DOHH2 (cell line): Measurements from ENCODE around the gene BICRA.
"Not testable (repeated sequence)": the region's sequence is repeated elsewhere in the genome, so short reads cannot be mapped to it uniquely, and the experiment has no call there.

ENCODE experiments used
- H3F3A ChIP-seq: fragments of 200-600 bp; sonication (generic), shearing (Covaris generic); 2 replicates; pipeline ENCODE4 v1.6.0; 2016; ENCODE audit warnings: antibody characterized with exemption, mild to moderate bottlenecking; ENCODE audit not compliant: control insufficient read depth, insufficient read depth
- H3K27ac ChIP-seq: fragments of 200-600 bp; sonication (generic); 2 replicates; pipeline ENCODE4 v1.5.1; 2014; ENCODE audit warnings: low read depth, mild to moderate bottlenecking, low read length, moderate library complexity
- H3K27me3 ChIP-seq: fragments of 200-600 bp; sonication (generic); 2 replicates; pipeline ENCODE4 v1.6.1; 2014; ENCODE audit warnings: mild to moderate bottlenecking, low read length, mixed read lengths; ENCODE audit not compliant: control insufficient read depth
- H3K36me3 ChIP-seq: fragments of 200-600 bp; sonication (generic); 2 replicates; pipeline ENCODE4 v1.6.1; 2014; ENCODE audit warnings: mild to moderate bottlenecking, low read length, moderate library complexity, mixed read lengths; ENCODE audit not compliant: control insufficient read depth
- H3K4me1 ChIP-seq: fragments of 200-600 bp; sonication (generic); 2 replicates; pipeline ENCODE4 v1.6.1; 2014; ENCODE audit warnings: mild to moderate bottlenecking, low read length, mixed read lengths; ENCODE audit not compliant: control insufficient read depth
- H3K4me2 ChIP-seq: fragments of 200-600 bp; sonication (generic); 2 replicates; pipeline ENCODE4 v1.6.0; 2014; ENCODE audit warnings: mild to moderate bottlenecking, low read length, moderate library complexity
- H3K4me3 ChIP-seq: fragments of 200-600 bp; sonication (generic); 2 replicates; pipeline ENCODE4 v1.5.1; 2014; ENCODE audit warnings: mild to moderate bottlenecking, low read length, mixed read lengths
- H3K79me2 ChIP-seq: fragments of 200-600 bp; sonication (generic); 2 replicates; pipeline ENCODE4 v1.6.1; 2014; ENCODE audit warnings: mild to moderate bottlenecking, low read length, mixed read lengths; ENCODE audit not compliant: control insufficient read depth
- H3K9me2 ChIP-seq: fragments of 200-600 bp; sonication (generic); replicated peaks from 2 replicates; pipeline ENCODE4 v1.6.1; 2014; ENCODE audit warnings: mild to moderate bottlenecking, low read length, mixed read lengths; ENCODE audit not compliant: control insufficient read depth
- H3K9me3 ChIP-seq: fragments of 200-600 bp; sonication (generic); 2 replicates; pipeline ENCODE4 v1.6.1; 2014; ENCODE audit warnings: antibody characterized with exemption, low read length, mixed read lengths; ENCODE audit not compliant: control insufficient read depth, insufficient read depth
- H4K20me1 ChIP-seq: fragments of 200-600 bp; sonication (generic); 2 replicates; pipeline ENCODE4 v1.6.0; 2014; ENCODE audit warnings: low read depth, mild to moderate bottlenecking, antibody characterized with exemption, low read length, moderate library complexity; ENCODE audit not compliant: control insufficient read depth, insufficient read depth
- EZH2phosphoT487 ChIP-seq: fragments of 200-600 bp; sonication (generic); IDR thresholded peaks from 2 replicates; pipeline ENCODE4 v1.6.1; 2017; ENCODE audit warnings: borderline replicate concordance, mild to moderate bottlenecking, antibody characterized with exemption, low read length, moderate library complexity, mixed read lengths
- TF ChIP-seq, protein P1 (sequence below): fragments of 200-600 bp; sonication (generic); IDR thresholded peaks from one replicate; pipeline ENCODE4 v1.5.1; 2014; ENCODE audit warnings: antibody characterized with exemption, mild to moderate bottlenecking, low read depth, low read length; ENCODE audit not compliant: poor library complexity, severe bottlenecking

BICRA gene

DNA sequence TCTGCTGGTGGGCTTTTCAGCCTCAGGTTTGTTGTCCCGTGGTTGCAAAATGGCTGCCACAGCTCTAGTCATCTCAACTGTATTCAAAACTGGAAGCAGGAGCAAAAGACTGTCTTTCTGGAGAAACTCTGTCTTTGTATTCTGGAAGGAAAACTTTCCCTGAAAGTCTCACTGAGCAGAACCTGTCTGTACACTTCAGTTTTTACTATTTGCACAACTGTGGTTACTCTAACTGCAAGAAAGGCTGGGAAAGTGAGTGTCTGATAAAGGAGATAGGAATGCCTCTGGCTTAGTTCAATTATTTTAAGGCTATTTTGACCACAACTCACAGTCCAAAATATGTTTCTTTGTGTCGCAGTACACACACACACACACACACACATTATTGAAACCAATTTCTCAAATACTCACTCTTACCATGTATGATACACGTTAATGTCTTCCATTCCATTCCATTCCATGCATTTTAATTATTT lies 54.5 kb downstream of the BICRA start:
- H3K27ac ChIP-seq, result no peak overlapping the region
- H3K27me3 ChIP-seq, result no peaks in the 10 kb centered on the region
- H3F3A ChIP-seq, result no peaks in the 10 kb centered on the region
- H3K4me2 ChIP-seq, result no peak overlapping the region
- no peaks in the 10 kb centered on the region for H4K20me1 ChIP-seq
- H3K4me1 ChIP-seq, result no peaks in the 10 kb centered on the region
- TF ChIP-seq, protein P1, sequence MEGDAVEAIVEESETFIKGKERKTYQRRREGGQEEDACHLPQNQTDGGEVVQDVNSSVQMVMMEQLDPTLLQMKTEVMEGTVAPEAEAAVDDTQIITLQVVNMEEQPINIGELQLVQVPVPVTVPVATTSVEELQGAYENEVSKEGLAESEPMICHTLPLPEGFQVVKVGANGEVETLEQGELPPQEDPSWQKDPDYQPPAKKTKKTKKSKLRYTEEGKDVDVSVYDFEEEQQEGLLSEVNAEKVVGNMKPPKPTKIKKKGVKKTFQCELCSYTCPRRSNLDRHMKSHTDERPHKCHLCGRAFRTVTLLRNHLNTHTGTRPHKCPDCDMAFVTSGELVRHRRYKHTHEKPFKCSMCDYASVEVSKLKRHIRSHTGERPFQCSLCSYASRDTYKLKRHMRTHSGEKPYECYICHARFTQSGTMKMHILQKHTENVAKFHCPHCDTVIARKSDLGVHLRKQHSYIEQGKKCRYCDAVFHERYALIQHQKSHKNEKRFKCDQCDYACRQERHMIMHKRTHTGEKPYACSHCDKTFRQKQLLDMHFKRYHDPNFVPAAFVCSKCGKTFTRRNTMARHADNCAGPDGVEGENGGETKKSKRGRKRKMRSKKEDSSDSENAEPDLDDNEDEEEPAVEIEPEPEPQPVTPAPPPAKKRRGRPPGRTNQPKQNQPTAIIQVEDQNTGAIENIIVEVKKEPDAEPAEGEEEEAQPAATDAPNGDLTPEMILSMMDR, result no peak
- no peak overlapping the region for H3K4me3 ChIP-seq
- no peaks in the 10 kb centered on the region for H3K36me3 ChIP-seq
- H3K79me2 ChIP-seq, result peaks cover 57% of the 10 kb centered on the region
- no peaks in the 10 kb centered on the region for H3K9me2 ChIP-seq
- no peaks in the 10 kb centered on the region for H3K9me3 ChIP-seq

DNA sequence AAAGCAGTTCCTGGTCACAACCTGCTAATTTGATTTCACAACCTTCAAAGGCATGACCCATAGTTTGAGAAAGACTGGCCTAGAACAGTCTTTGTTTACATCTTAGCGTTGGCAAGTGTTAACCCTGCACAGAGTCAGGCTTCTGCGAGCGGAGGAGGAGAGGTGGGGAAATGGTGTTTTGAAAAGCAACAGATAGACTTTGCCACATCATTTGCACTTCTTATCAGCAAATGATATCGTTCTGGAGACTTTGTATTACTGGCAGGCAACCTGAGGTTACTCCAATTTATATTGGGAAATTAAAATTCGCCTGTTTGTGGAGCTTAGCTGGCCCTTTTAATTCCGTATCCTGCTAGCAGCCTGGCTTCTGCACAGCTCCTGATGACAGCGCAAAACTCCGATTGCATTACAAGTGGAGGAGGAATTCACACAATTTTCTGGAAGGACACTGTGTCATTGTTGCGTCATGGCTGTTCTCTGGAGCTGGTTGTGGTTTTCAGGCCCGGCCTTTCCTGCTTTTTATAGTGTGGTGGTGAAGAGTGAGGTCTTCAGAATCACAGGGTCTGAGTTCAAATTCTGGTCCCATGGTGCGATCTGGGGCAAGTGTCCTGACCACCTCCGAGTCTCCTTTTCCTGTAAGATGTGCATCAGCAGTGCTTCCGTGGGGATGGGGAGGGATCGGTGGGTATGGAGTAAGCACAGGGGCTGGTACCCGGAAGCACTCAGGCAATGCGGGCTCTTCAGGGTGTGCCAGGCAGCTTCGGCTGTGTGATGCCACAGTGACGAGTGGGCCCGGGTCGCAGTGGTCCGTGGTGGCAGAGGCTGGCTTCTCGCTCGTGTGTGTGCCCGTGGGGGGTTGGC lies 55.2 kb downstream of the BICRA start:
- H3K27me3 ChIP-seq, result no peaks in the 10 kb centered on the region
- H3K27ac ChIP-seq, result no peak overlapping the region
- H3K4me3 ChIP-seq, result no peak overlapping the region
- peaks cover 51% of the 10 kb centered on the region for H3K79me2 ChIP-seq
- TF ChIP-seq, protein P1, result no peak
- no peak for TF ChIP-seq EZH2phosphoT487
- no peaks in the 10 kb centered on the region for H3F3A ChIP-seq
- H4K20me1 ChIP-seq, result no peaks in the 10 kb centered on the region
- H3K9me2 ChIP-seq, result no peaks in the 10 kb centered on the region
- no peaks in the 10 kb centered on the region for H3K9me3 ChIP-seq
- H3K36me3 ChIP-seq, result no peaks in the 10 kb centered on the region
- no peak overlapping the region for H3K4me2 ChIP-seq
- H3K4me1 ChIP-seq, result no peaks in the 10 kb centered on the region

DNA sequence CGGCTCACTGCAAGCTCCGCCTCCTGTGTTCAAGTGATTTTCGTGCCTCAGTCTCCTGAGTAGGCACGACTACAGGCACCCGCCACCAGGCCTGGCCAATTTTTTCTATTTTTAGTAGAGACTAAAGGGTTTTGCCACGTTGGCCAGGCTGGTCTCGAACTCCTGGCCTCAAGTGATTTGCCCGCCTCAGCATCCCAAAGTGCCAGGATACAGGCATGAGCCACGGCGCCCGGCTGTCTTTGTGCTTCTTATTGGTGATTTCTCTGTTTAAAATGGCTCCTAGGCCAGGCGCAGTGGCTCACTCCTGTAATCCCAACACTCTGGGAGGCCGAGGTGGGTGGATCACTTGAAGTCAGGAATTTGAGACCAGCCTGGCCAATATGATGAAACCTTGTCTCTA lies 59.6 kb downstream of the BICRA start:
- H3K4me2 ChIP-seq, H3K27ac ChIP-seq, H3K4me3 ChIP-seq, H3K27me3 ChIP-seq, H3K9me3 ChIP-seq, H4K20me1 ChIP-seq, H3F3A ChIP-seq, H3K4me1 ChIP-seq, H3K36me3 ChIP-seq, H3K9me2 ChIP-seq: not testable (repeated sequence)
- H3K79me2 ChIP-seq, result peaks cover 32% of the 10 kb centered on the region

DNA sequence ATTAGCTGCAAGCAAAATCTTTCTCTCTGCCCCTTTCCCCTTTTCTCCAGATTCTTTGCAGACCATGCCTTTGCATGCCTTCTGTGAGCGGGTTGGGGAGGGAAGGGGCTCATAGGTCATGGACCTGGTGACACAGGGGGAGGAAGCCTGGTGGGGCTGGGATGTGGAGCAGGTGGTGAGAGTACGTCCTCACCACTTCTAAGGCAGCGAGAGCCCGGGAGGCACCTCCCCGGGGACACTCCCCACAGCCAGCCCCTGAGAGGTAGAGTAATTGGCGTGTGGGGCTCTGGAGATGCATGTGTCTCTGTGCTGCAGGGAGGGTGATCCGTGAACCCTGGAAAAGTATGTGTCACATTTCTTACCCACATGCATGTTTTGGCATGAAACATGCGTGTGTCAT lies 61.8 kb downstream of the BICRA start:
- H3K4me3 ChIP-seq, result no peak overlapping the region
- no peak overlapping the region for H3K27ac ChIP-seq
- TF ChIP-seq, protein P1, result no peak
- TF ChIP-seq EZH2phosphoT487, result no peak
- H3K9me3 ChIP-seq, result no peaks in the 10 kb centered on the region
- no peaks in the 10 kb centered on the region for H3F3A ChIP-seq
- no peaks in the 10 kb centered on the region for H3K4me1 ChIP-seq
- no peaks in the 10 kb centered on the region for H4K20me1 ChIP-seq
- H3K36me3 ChIP-seq, result no peaks in the 10 kb centered on the region; the same call in 1 of the 2 replicates
- H3K9me2 ChIP-seq, result no peaks in the 10 kb centered on the region
- no peaks in the 10 kb centered on the region for H3K27me3 ChIP-seq
- H3K79me2 ChIP-seq, result peaks cover 12% of the 10 kb centered on the region
- no peak overlapping the region for H3K4me2 ChIP-seq
